Measurements from ENCODE around the gene MYO18A.
A peak's percentile ranks its signal among the peaks of the same experiment; 100 is the strongest.

The MYO18A gene

GRCh38 chr17:29215717-29216116 is 35.5 kb upstream of the MYO18A start:
- no peak for TF ChIP-seq CTCF (conservative IDR thresholded peaks at IDR 0.05; ENCODE audit: low read length)
- no peak overlapping the region for H3K4me3 ChIP-seq (ENCODE audit: low read length)
- DNase-seq (ENCODE audit: low read depth), result peak; percentile 33

GRCh38 chr17:29215174-29215573 is 35.0 kb upstream of the MYO18A start:
- TF ChIP-seq CTCF (conservative IDR thresholded peaks at IDR 0.05; ENCODE audit: low read length), result no peak
- no peak overlapping the region for H3K4me3 ChIP-seq (ENCODE audit: low read length)
- DNase-seq (ENCODE audit: low read depth), result no peak

- no peak for TF ChIP-seq CTCF (conservative IDR thresholded peaks at IDR 0.05; ENCODE audit: low read length)
- DNase-seq (ENCODE audit: low read depth), result no peak
- no peak overlapping the region for H3K4me3 ChIP-seq (ENCODE audit: low read length)
Observed at GRCh38 chr17:29214215-29215146, 34.3 kb upstream of the MYO18A start.

- DNase-seq (ENCODE audit: low read depth), result peak; percentile 58
- no peak for TF ChIP-seq CTCF (conservative IDR thresholded peaks at IDR 0.05; ENCODE audit: low read length)
- no peak overlapping the region for H3K4me3 ChIP-seq (ENCODE audit: low read length)
Observed at GRCh38 chr17:29212681-29213121, 32.5 kb upstream of the MYO18A start.

- TF ChIP-seq CTCF (conservative IDR thresholded peaks at IDR 0.05; ENCODE audit: low read length), result no peak
- no peak for DNase-seq (ENCODE audit: low read depth)
- no peak overlapping the region for H3K4me3 ChIP-seq (ENCODE audit: low read length)
Observed at GRCh38 chr17:29212094-29212631, 32.0 kb upstream of the MYO18A start.

- no peak overlapping the region for H3K4me3 ChIP-seq (ENCODE audit: low read length)
- TF ChIP-seq CTCF (conservative IDR thresholded peaks at IDR 0.05; ENCODE audit: low read length), result no peak
- DNase-seq (ENCODE audit: low read depth), result peak; percentile 44
Observed at GRCh38 chr17:29210879-29211278, 30.7 kb upstream of the MYO18A start.

- no peak overlapping the region for H3K4me3 ChIP-seq (ENCODE audit: low read length)
- DNase-seq (ENCODE audit: low read depth), result no peak
- no peak for TF ChIP-seq CTCF (conservative IDR thresholded peaks at IDR 0.05; ENCODE audit: low read length)
Observed at GRCh38 chr17:29209073-29209472, 28.9 kb upstream of the MYO18A start.

All from AG10803 (cell line).